ENCODE measurements around the gene FNBP1L.

Gene FNBP1L

DNA sequence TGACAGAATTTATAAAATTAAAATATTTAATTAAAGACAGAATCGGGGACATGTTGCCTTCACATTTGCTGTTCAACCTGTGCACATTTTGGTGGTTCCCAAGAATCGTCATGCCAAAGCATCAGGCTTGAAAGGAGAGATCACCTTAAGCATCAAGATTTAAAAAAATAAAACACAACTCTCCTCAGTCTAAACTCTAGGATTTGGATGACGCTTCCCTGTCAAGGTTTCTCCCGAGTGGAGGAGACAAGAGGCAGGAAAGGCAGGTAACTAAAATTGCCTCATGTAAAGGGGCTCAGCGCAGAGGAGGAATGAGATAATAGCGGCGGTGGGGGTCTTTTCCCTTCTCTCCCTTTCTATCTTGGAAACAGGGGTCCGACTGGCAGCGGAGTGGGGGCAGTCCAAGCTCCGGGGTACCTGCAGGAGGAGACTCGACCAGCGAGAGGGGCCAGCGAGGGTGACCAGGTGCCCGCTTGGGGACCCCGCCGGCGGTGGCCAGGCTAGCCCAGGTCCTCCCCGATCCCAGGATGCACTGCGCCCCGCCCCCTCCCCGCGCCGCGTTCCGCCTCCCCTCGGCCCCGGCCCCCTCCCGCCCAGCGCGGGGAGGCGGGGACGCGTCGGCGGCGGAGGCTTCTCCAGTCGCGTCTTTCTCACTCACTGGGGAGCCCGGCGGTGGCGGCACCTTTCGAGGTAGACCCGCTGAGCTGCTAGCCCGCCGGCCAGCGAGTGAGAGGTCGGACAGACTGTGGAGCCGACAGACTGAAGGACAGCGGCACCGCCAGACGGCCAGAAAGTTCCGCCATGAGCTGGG, at the start of gene FNBP1L:
TSS of gene FNBP1L (plus strand) at position 638 of the 811 bp plus-strand sequence. CDS start at position 802, 164 bp downstream.
- DNase-seq (ENCODE audit: low read depth) = peak; percentile 12
- H3K4me3 ChIP-seq (ENCODE audit: low read depth, low read length) = peak within 1 kb of the TSS; percentile 52
- TF ChIP-seq, protein P1, sequence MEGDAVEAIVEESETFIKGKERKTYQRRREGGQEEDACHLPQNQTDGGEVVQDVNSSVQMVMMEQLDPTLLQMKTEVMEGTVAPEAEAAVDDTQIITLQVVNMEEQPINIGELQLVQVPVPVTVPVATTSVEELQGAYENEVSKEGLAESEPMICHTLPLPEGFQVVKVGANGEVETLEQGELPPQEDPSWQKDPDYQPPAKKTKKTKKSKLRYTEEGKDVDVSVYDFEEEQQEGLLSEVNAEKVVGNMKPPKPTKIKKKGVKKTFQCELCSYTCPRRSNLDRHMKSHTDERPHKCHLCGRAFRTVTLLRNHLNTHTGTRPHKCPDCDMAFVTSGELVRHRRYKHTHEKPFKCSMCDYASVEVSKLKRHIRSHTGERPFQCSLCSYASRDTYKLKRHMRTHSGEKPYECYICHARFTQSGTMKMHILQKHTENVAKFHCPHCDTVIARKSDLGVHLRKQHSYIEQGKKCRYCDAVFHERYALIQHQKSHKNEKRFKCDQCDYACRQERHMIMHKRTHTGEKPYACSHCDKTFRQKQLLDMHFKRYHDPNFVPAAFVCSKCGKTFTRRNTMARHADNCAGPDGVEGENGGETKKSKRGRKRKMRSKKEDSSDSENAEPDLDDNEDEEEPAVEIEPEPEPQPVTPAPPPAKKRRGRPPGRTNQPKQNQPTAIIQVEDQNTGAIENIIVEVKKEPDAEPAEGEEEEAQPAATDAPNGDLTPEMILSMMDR (IDR thresholded peaks at IDR 0.05; ENCODE audit: insufficient read depth, low read depth, low read length, missing control alignments) = no peak

DNA sequence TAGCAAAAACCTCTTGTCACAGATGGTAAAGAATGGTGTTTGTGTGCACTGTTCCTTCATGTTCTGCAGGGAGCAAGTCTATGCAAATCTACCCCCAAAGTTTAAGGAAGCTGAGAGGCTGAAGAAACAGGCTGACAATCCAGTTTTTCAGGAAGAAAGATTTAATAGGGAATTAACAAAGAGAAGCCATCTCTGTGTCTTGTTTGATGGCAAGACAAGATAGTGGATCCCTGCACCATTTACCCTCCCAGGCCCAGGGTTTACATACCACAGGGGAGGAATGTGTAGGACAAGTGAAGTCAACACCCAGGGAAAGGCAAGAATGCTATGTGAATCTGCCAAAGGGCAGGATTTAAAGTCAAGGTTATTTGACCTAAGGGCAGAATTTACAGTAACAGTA, 48.1 kb upstream of the FNBP1L start:
- no peak overlapping the region for H3K4me3 ChIP-seq (ENCODE audit: low read depth, low read length)
- no peak for DNase-seq (ENCODE audit: low read depth)
- TF ChIP-seq, protein P1 (IDR thresholded peaks at IDR 0.05; ENCODE audit: insufficient read depth, low read depth, low read length, missing control alignments) = no peak

DNA sequence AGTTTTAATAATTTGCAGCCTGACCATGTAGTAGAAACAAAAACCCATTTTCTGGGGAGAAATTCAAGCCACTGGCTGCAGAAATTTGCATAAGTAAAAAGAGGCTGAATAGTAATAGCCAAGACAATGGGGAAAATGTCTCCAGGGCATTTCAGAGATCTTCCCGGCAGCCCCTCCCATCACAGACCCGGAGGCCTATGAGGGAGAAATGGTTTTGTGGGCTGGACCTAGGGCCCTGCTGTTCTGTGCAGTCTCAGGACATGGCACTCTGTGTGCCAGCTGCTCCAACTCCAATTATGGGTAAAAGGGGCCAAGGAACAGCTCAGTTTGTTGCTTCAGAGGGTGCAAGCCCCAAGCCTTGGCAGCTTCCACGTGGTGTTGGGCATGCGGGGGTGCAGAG, 39.7 kb upstream of the FNBP1L start:
- DNase-seq (ENCODE audit: low read depth) = no peak
- H3K4me3 ChIP-seq (ENCODE audit: low read depth, low read length) = no peak overlapping the region
- TF ChIP-seq, protein P1 (IDR thresholded peaks at IDR 0.05; ENCODE audit: insufficient read depth, low read depth, low read length, missing control alignments) = no peak

DNA sequence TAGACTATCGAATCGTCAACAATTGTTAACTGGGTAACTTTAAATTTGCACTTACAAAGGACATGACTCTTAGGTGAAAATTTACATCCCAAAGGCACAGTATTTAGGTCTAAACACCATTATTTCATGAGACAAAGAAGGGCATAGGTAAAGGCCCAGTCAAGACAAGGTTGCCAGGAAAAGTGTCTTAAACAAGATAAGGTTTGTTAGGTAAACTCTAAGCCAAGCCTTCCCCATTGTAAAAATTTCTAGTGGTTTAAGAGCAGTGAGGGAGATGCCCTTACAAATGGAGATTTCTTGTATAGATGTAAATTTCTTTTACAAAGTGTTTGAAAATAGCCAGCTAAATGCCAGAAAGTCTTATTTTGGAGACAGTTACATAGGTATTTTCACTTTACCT, 36.9 kb upstream of the FNBP1L start:
- TF ChIP-seq, protein P1 (IDR thresholded peaks at IDR 0.05; ENCODE audit: insufficient read depth, low read depth, low read length, missing control alignments) = no peak
- DNase-seq (ENCODE audit: low read depth) = no peak
- no peak overlapping the region for H3K4me3 ChIP-seq (ENCODE audit: low read depth, low read length)

DNA sequence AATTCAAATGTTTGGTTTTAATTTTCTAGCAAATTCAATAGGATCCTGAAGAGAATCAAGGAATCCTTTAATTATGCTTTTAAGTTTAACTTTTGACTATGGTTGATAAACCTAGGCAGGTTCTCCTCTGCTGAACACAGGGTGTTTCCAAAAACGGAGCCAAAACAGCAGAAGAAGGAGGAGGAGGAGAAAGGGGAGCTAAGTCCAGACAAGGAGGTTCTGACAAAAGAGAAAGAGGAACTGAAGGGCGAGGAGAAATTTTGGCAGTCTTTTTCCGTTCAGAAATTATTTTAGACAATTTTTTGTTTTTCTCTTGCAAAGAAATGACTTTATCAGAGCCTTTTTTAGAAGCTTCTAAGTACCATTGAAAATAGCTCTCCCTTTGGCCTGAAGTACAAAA, 33.2 kb upstream of the FNBP1L start:
- DNase-seq (ENCODE audit: low read depth) = no peak
- no peak overlapping the region for H3K4me3 ChIP-seq (ENCODE audit: low read depth, low read length)
- TF ChIP-seq, protein P1 (IDR thresholded peaks at IDR 0.05; ENCODE audit: insufficient read depth, low read depth, low read length, missing control alignments) = no peak

DNA sequence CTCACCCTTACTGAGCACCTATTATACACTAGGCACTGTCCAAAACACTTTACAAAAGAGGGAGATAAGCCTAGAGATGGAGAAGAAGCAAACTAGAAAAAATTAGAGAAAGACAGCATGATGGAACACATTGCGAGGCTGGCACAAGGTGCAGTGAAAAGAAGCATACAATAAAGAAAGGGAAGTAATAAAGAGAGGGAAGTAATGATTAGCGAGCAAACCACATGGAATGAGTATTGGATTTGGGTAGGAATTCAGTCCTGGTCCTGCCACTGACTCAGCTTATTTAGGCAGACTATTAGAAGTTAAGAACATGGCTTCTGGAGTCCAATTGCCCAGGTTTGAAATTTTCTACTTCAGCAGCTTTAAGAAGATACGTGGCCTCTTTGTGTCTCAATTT, 32.6 kb upstream of the FNBP1L start:
- no peak overlapping the region for H3K4me3 ChIP-seq (ENCODE audit: low read depth, low read length)
- TF ChIP-seq, protein P1 (IDR thresholded peaks at IDR 0.05; ENCODE audit: insufficient read depth, low read depth, low read length, missing control alignments) = no peak
- DNase-seq (ENCODE audit: low read depth) = no peak

DNA sequence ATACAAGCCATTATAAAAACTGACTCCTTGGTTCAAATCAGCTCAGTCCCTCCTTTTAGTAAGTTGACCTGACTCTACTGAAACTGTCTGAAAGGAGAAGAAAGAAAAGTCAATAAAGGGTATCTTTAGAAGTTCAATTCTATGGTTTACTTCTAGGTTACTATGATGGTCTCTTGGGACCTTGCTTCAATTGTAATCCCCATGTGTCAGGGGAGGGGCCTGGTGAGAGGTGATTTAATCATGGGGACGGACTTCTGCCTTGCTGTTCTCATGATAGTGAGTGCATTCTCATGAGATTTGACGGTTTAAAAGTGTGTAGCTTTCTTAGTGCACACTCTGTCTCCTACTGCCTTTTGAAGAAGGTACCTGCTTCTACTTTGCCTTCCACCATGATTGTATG, 31.7 kb upstream of the FNBP1L start:
- DNase-seq (ENCODE audit: low read depth) = no peak
- no peak overlapping the region for H3K4me3 ChIP-seq (ENCODE audit: low read depth, low read length)
- TF ChIP-seq, protein P1 (IDR thresholded peaks at IDR 0.05; ENCODE audit: insufficient read depth, low read depth, low read length, missing control alignments) = no peak
